ENCODE data around the gene KLHL26.

DNA sequence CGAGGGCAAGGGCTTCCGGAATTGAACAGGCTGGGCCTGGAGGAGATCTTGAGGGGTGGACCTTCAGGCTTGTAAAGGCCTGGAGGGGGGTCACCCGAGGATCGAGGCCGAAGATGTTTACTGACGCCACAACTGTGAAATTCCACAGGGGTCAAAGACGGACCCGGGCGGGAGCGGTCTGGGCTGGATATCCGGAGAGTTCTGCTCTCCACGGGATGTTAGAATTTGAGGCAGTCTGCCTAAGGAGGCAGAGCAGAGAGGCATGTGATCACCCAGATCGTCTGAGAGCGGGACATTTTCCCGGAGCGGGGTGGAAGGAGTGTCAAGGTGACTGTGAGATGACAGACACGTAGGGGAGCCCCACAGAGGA is 13.2 kb downstream of the KLHL26 start:
- TF ChIP-seq USF2 (CRISPR knock-in tag; IDR thresholded peaks at IDR 0.05) (no peak), CTCF (IDR thresholded peaks at IDR 0.05 in 2 of 3, conservative IDR thresholded peaks at IDR 0.05 in 1 of 3; ENCODE audit: insufficient read depth in 2 of 3, low read depth in 1 of 3, low read length in 3 of 3) (no peak), RAD21 (CRISPR knock-in tag; conservative IDR thresholded peaks at IDR 0.05 in 1 of 2, IDR thresholded peaks at IDR 0.05 in 1 of 2) (no peak), MTF1 (CRISPR knock-in tag; IDR thresholded peaks at IDR 0.05; ENCODE audit: borderline replicate concordance) (no peak), TFAP4 (CRISPR knock-in tag; IDR thresholded peaks at IDR 0.05; ENCODE audit: borderline replicate concordance) (no peak), NR2F6 (CRISPR knock-in tag; IDR thresholded peaks at IDR 0.05) (no peak), MAX (CRISPR knock-in tag; IDR thresholded peaks at IDR 0.05) (no peak), FOS (IDR thresholded peaks at IDR 0.05; ENCODE audit: extremely low read depth, insufficient read length) (no peak), LEF1 (IDR thresholded peaks at IDR 0.05) (no peak)
- TF ChIP-seq, protein P1, sequence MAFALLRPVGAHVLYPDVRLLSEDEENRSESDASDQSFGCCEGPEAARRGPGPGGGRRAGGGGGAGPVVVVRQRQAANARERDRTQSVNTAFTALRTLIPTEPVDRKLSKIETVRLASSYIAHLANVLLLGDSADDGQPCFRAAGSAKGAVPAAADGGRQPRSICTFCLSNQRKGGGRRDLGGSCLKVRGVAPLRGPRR (CRISPR knock-in tag; IDR thresholded peaks at IDR 0.05) = no peak
- TF ChIP-seq, protein P2, sequence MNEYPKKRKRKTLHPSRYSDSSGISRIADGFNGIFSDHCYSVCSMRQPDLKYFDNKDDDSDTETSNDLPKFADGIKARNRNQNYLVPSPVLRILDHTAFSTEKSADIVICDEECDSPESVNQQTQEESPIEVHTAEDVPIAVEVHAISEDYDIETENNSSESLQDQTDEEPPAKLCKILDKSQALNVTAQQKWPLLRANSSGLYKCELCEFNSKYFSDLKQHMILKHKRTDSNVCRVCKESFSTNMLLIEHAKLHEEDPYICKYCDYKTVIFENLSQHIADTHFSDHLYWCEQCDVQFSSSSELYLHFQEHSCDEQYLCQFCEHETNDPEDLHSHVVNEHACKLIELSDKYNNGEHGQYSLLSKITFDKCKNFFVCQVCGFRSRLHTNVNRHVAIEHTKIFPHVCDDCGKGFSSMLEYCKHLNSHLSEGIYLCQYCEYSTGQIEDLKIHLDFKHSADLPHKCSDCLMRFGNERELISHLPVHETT (CRISPR knock-in tag; conservative IDR thresholded peaks at IDR 0.05 in 1 of 2, IDR thresholded peaks at IDR 0.05 in 1 of 2) = no peak
